Left colon (tissue), 2 donors: ENCODE measurements around the gene IFNE. TPM values are rescaled to one million over a fixed set of nuclear protein-coding genes. Genes with fewer than 3 reads are reported as not detected.

Experiments used
- ATAC-seq: fragments of 200-7000 bp; cut with Tn5 transposase; one replicate; pipeline ENCODE4 v1.9.1; 2020; ENCODE audit warnings: mild to moderate bottlenecking, moderate library complexity
- DNase-seq, 2 donors: peaks; one replicate each; pipeline ENCODE4 v3.0.0-alpha.2; 2020
- intact Hi-C, 2 donors: fragments of 100-400 bp; cut with DNase I in 1 of 2; cut with micrococcal nuclease in 1 of 2; formaldehyde crosslinking; loops; one replicate each; pipeline versions ENCODE4 v1.11.2 to v1.14.0; 2022; cut with DNase I, micrococcal nuclease
- long read RNA-seq: library from polyadenylated mRNA; unstranded; transcript quantifications from one replicate; pipeline ENCODE4 v2.0.0, GENCODE V29; 2021
- total RNA-seq, 2 donors: library from RNA; stranded (reverse); fragmentation: NEBNext Ultra II Directional; extraction: Animal tissue kit (Norgen Biotek cat#: 25700); gene quantifications; one replicate each; pipeline ENCODE4 v1.2.1, GENCODE V29; 2021
- donor health status: DM: no; HTN: no; CAD: no.
- donor health status: DM: yes; HTN: yes; CAD: no.

Gene IFNE
- not detected for total RNA-seq
- long read RNA-seq = 0 reads

GRCh38 chr9:21482213-21482612 is at the start of gene IFNE:
Gene IFNE, minus strand, starts transcription at chr9:21482313. Its CDS starts 619 bp downstream, at chr9:21481694.
- ATAC-seq = no peak
- intact Hi-C loops = no loop called here
- no peak for DNase-seq

- intact Hi-C loops = loop anchor here in 1 of 2 donors (5.0 kb wide), 1 partner anchor 124 kb away; no protein-coding TSS in a partner anchor
- DNase-seq (no peak), ATAC-seq (no peak)
Measured at GRCh38 chr9:21528123-21528808, 46.2 kb upstream of the IFNE start.

- intact Hi-C loops = loop anchor here in 1 of 2 donors (5.0 kb wide), 1 partner anchor 125 kb away; no protein-coding TSS in a partner anchor
- no peak for ATAC-seq
Measured at GRCh38 chr9:21527579-21527978, 45.5 kb upstream of the IFNE start.

GRCh38 chr9:21525174-21525573 is 43.1 kb upstream of the IFNE start:
- intact Hi-C loops = loop anchor here in 1 of 2 donors (5.0 kb wide), 1 partner anchor 127 kb away; no protein-coding TSS in a partner anchor
- no peak for ATAC-seq

More at GRCh38 chr9:21527579-21527978, 45.5 kb upstream of the IFNE start:
- no peak for DNase-seq

GRCh38 chr9:21524099-21524830 is 42.2 kb upstream of the IFNE start:
- ATAC-seq (no peak), DNase-seq (no peak)
- intact Hi-C loops = no loop called here

More at GRCh38 chr9:21525174-21525573, 43.1 kb upstream of the IFNE start:
- DNase-seq = no peak

- no peak for ATAC-seq
- DNase-seq = no peak
- intact Hi-C loops = no loop called here
Measured at GRCh38 chr9:21523021-21524014, 41.2 kb upstream of the IFNE start.

- intact Hi-C loops = no loop called here
- ATAC-seq (no peak), DNase-seq (no peak)
Measured at GRCh38 chr9:21522348-21522747, 40.2 kb upstream of the IFNE start.

GRCh38 chr9:21521448-21521847 is 39.3 kb upstream of the IFNE start:
- intact Hi-C loops = no loop called here
- ATAC-seq (no peak), DNase-seq (no peak)

GRCh38 chr9:21520501-21521228 is 38.6 kb upstream of the IFNE start:
- intact Hi-C loops = no loop called here
- DNase-seq = no peak
- ATAC-seq = no peak

GRCh38 chr9:21519855-21520434 is 37.8 kb upstream of the IFNE start:
- DNase-seq (no peak), ATAC-seq (no peak)
- intact Hi-C loops = no loop called here

- intact Hi-C loops = no loop called here
- ATAC-seq (no peak), DNase-seq (no peak)
Measured at GRCh38 chr9:21516796-21517195, 34.7 kb upstream of the IFNE start.

GRCh38 chr9:21513431-21513830 is 31.3 kb upstream of the IFNE start:
- DNase-seq (no peak), ATAC-seq (no peak)
- intact Hi-C loops = no loop called here

GRCh38 chr9:21510806-21511205 is 28.7 kb upstream of the IFNE start:
- intact Hi-C loops = no loop called here
- no peak for ATAC-seq
- no peak for DNase-seq

GRCh38 chr9:21507483-21507790 is 25.3 kb upstream of the IFNE start:
- DNase-seq = no peak
- intact Hi-C loops = no loop called here

GRCh38 chr9:21506626-21507482 is 24.7 kb upstream of the IFNE start:
- ATAC-seq (no peak), DNase-seq (no peak)

More at GRCh38 chr9:21507483-21507790, 25.3 kb upstream of the IFNE start:
- no peak for ATAC-seq

GRCh38 chr9:21505425-21506179 is 23.5 kb upstream of the IFNE start:
- DNase-seq (no peak), ATAC-seq (no peak)
- intact Hi-C loops = no loop called here

More at GRCh38 chr9:21506626-21507482, 24.7 kb upstream of the IFNE start:
- intact Hi-C loops = no loop called here

GRCh38 chr9:21504894-21505293 is 22.8 kb upstream of the IFNE start:
- DNase-seq (no peak), ATAC-seq (no peak)
- intact Hi-C loops = no loop called here
